Measurements from ENCODE around the gene KERA.

DNA sequence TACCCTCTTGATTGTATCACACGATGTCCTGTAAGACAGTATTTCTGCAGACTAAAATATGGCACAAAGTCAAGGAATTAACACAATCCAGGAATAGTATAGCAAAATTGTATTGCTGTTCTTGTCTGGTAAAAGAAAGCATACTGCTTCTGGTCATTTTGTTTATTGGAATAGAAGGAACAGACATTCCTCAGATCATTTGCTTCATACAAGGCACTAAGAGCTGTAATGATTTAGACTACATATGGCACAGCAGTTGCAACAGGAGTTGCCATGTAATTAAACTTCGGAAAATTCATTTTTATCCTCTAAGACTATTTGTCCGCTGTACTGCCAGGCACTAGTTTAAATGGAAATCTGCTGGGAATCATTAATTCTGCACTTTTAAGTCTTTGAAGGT lies 7.6 kb upstream of the KERA start:
- TF ChIP-seq, protein P1, sequence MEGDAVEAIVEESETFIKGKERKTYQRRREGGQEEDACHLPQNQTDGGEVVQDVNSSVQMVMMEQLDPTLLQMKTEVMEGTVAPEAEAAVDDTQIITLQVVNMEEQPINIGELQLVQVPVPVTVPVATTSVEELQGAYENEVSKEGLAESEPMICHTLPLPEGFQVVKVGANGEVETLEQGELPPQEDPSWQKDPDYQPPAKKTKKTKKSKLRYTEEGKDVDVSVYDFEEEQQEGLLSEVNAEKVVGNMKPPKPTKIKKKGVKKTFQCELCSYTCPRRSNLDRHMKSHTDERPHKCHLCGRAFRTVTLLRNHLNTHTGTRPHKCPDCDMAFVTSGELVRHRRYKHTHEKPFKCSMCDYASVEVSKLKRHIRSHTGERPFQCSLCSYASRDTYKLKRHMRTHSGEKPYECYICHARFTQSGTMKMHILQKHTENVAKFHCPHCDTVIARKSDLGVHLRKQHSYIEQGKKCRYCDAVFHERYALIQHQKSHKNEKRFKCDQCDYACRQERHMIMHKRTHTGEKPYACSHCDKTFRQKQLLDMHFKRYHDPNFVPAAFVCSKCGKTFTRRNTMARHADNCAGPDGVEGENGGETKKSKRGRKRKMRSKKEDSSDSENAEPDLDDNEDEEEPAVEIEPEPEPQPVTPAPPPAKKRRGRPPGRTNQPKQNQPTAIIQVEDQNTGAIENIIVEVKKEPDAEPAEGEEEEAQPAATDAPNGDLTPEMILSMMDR (IDR thresholded peaks at IDR 0.05): no peak
- TF ChIP-seq EP300 (IDR thresholded peaks at IDR 0.05): no peak
- TF ChIP-seq POLR2A (IDR thresholded peaks at IDR 0.05): no peak
